Stimulated activated CD8-positive, alpha-beta memory T cell treated with anti-CD3 and anti-CD28 coated beads, Interleukin-12 subunit alpha, Interleukin-12 subunit beta, amount 100 ng/mL, for 24 hours (primary cell): ENCODE results near the gene KLF5.

ENCODE experiments used
- DNase-seq: peaks from one replicate; pipeline ENCODE4 v3.0.0-alpha.2; 2020; ENCODE audit errors: extremely low read depth

The KLF5 gene

DNA sequence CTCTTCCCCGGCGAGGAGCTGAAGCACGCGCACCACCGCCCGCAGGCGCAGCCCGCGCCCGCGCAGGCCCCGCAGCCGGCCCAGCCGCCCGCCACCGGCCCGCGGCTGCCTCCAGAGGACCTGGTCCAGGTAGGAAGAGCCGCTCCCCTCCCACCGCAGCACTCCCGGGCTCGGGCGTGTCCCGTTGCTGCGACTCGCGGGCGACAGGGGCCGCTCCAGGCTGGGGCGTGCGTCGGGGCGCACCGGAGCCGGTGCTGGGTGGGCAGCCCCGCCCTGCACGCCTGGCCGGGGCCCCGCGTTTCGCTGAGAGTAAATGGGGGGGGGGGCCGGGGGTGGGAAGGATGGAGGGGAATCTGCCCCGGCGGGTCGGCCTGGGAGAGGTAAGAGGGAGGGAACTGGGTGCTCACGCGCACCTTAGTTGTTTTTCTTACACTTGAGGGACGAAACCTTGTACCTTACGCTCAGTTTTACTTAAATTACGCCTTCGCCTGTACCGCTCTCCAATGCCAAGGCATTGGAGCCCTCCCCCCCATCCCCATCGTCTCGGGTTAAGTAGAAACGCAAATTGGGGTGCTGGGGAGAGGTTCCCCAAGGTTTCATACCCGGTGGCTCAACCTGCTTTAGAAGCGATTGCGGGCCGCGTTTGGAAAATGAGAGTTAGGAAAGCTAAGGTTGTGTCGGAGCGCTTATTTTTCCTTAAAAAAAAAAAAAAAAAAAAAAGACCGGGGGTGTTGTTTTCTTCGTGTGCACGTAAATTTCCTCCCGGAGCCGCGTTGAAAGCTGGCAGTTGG is 850 bp downstream of the KLF5 start:
- peak; percentile 7 for DNase-seq

DNA sequence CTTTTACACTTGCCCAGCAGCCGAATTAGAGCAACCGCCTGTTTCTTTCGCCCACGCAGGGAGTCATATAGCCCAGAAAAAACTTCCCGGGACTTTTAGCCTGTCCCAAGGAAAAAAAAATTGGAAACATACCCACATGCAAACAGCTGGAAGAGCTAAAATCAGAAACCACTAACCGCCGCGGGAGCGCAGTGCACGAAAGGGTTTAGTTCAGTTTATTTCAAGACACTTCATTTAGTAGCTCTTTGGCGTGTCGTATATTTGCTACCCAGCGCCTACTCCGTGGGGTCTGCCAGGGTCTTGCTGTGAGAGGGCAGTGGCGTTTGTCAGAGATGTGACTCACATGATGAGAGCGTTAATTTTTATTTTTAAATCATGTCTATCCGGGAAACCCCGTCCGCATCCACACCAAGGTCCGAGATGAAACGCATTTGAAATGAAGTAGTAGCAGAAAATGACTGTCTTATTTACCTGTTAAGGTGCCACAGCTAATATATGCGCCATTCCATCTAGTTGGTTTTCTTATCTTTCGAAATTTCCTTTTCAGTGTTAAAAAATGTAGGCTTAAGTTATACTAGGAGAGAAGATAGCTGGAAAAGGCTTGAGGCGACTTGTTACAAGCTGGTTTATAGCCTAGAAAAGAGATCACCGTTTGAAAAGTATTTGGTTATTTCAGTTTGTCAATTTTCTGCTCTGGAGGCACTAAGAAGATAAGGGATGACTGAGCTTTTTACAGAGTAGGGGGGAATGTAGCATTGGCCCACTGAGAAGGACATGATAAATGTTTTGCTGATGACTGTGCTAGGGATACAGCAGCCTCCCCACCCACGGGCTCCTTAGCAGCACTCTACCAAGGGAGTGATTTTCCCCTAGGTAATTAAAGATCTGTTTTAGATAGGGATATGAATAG is 1.7 kb downstream of the KLF5 start:
- no peak for DNase-seq

DNA sequence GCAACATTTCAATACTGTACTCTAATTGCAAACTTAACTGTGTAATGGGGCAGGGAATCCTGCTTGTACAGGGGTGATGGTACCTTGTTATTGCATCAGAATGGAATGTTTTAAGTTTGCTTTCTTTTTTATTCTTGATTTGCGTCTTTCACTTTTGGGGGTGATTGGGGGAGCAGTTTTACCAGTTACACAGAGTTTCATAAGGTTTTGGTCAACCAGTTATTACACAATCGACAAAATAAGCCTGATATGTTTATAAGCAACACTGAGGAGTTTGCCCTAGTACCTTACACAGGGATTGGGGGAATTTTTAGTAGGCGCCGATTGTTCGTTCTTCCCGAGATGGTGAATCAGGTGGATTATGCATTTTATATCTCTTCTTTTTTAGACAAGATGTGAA is 2.7 kb downstream of the KLF5 start:
- no peak for DNase-seq

DNA sequence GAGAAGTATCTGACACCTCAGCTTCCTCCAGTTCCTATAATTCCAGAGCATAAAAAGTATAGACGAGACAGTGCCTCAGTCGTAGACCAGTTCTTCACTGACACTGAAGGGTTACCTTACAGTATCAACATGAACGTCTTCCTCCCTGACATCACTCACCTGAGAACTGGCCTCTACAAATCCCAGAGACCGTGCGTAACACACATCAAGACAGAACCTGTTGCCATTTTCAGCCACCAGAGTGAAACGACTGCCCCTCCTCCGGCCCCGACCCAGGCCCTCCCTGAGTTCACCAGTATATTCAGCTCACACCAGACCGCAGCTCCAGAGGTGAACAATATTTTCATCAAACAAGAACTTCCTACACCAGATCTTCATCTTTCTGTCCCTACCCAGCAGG is 3.1 kb downstream of the KLF5 start:
- DNase-seq = no peak

DNA sequence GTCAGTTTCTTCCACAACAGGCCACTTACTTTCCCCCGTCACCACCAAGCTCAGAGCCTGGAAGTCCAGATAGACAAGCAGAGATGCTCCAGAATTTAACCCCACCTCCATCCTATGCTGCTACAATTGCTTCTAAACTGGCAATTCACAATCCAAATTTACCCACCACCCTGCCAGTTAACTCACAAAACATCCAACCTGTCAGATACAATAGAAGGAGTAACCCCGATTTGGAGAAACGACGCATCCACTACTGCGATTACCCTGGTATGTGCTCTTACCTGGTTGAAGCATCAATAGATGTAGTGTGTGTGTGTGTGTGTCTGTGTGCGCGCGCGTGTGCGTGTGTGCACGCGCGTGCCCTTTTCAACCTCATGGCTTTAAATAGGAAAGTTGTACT is 3.7 kb downstream of the KLF5 start:
- DNase-seq = no peak

DNA sequence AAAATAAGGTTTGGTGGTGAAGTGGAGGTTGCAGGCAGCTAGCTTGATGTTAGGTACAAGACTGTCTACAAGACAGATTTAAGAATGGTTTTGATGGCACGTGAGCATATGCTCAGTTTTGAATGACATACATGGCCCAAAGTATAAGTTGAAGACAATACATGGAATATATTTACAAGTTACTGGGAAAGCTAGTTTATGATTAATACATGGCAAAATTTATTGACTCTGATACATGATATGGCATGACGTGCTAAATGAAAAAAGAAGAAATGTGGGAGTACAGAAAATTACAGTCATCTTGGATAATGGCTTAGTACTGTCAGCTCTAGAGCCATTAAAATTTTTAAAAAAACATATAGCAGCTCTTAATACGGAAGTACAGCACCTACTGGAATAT is 4.4 kb downstream of the KLF5 start:
- DNase-seq = no peak

DNA sequence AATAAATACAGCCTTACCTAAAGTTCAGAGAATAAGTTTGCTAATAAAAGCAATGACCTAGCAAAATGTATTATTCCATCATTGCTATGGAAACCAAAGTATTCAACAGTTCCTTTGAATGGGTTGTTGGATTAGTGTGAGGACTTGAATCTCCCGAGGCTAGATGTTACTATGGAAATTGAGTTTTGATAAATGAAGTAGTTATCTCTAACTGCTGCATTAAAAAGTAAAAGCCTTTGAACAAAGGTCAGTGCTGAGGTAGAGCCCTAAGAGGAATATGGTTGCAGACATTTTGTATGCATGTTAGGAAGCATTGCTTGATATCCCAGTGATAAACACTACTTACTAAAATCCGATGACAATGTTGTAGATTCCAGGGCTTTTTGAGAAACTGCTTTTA is 6.2 kb downstream of the KLF5 start:
- DNase-seq = no peak

DNA sequence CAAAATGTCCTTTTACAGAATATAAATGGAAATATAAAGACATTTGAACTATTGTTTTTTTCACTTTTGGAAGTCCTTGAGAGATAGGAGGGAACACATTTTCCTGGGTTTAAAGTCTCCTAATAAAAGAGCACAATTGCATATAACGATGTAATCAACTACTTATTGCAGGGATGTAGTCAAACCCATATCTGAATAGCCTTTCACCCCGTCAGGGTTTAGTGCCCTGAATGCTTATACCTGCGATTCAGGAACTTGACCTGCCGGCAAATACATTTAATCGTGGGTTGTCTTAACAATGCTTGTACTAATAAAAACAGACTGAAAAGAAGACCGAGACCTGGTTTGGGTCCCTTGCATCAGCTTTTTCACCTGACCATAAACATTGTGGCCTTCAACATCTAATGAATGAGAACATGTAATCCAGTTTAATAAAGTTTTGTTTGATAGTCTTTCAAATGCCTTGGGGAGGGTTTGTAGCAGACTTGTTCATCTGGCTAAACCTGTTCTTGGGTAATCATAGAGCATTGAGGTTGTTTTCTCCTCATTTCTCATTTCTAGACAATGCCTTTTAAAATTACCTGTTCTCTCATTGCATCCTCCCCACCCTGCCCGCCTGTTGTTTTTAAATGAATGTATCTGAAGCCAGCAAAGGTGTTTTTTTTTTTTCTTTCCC is 7.0 kb downstream of the KLF5 start:
- DNase-seq = no peak

DNA sequence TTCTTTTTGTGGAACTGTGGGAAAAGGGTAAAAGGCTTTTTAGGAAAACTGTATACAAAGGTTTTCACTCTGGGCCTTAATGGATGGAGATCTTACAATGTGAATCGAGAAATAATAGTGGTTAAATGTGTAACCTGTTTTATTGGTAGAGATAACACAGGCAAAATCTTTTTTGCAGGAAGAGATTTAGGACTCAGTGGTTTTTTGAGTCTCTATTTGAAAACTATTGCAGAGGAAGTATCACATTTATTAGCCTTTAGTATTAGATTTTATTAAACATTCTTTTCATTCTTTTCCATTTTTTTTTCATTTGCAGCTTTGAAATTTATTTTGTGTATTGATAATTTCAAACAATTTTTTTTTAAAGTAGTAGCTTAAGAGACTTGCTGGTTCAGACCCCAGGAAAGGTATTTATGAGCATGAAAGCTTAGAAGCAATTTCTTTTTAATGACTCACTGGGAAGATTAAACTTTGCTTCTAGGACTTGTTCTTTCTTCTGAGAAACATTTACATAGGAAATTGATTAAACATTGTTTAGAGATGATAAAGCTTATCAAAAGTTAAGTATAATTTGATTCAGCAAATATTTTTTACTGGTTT is 10.5 kb downstream of the KLF5 start:
- no peak for DNase-seq

DNA sequence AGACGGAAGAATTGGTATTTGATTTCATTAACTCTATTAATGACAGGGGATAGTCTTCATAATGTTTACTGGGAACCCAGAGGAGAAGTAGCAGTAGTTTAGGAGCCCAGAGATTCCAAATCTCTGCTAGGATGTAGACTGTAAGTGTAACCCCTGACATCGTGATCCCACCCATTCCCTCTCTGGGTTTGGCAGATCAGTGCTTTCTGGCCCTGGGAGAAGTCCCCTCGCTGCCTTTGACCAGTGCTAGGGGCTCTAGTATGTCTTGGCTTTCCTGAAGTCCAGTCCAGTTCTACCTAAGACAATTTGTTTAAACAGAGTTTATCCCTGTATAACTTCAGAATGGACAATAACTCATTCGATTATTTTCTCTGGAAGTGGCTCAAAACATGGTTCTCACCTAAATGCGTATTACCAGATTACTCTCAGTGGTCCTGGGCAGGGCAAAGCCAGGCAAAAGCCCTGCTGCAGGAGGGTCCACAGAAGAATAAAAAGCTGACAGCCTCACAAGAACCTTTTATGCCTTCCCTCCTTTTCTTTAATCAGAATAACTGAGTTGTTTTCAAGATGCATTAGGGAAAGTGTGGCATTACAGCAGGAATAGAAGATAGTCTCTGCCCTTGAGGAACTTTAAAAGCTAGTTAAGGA is 11.8 kb downstream of the KLF5 start:
- no peak for DNase-seq

DNA sequence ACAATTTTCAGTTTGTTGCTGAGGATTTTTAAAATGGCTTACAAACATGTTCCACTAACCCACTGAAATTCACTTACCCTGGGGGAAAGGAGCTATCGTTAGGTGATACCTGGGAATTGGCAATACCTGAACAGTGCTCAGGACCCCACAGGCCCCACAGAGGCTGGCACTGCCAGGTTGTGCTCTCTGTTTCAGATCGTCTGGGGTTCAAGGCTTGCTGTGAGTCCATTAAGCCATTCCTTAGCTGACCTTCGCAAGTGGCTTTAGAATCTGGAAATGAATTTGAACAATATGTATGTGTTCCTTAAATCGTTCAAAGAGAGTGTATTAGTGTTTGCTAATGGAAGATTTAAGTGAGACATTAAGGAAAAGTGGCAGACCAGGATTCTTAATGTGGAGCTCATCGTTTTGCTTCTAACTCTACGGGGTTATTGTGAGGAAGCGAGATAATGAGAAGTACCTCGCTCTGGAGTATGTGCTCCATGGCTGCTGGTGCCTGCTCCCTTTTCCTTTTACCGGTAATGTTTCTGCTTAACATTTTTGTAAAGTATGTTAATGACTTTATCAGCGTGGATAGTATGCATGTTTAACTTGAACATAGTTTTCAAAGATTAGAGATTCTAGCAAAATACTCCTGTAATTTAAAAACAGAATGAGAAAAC is 13.6 kb downstream of the KLF5 start:
- DNase-seq = no peak

DNA sequence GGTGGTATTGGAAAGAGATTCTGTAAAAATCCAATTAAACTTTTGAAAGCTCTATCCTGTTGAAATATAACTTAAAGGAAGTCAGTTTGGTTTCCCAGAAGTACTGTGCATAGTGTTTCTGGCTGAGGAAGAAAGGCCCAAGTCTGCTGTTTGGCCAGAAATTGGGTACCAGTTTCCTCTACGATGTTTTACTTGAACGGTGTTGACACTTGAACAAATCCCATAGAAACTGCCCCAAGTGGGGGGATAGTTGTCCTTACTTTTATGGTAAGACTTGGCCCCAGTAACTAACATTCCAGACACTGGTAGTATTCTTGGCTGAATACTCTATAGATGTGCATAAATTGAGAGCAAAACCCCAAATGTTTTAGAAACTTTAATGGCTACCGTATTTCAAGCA is 14.2 kb downstream of the KLF5 start:
- no peak for DNase-seq

DNA sequence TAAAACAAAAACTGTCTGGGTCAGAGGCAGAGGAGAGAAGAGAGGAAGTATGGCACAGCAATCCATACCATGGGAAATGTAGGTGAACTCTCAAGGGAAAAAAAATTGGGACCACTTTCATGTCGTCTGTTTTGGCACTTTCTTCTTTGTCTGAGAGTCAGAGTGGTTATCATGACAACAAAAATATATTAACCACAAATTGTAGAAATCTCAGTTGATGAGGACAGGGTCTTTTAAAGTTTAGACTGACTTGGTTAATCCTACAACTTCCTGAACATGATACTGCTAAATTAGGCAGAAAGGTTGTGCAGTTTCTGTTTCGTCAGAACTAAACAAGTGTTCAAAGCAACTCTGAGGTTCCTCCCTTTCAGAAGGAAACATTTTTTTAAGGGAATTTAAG is 15.2 kb downstream of the KLF5 start:
- DNase-seq = no peak

DNA sequence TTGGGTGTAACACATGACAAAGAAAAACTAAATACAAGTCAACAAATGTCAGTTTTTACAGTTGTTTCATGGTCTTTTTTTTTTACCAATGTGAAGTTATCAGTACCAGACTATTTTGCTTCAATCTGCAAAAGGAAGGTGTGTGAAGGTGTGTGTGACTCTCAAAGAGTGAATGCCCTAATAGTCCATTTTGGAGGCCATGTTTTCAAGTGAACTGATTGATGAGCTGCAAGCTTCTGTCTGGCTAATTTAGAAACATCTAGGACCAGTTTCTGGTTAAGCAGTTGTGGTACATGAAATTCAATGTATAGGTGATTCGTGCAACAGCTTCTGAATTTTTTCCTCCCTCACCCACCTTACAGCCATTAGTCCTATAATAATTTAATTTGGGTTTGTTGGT is 16.1 kb downstream of the KLF5 start:
- no peak for DNase-seq

DNA sequence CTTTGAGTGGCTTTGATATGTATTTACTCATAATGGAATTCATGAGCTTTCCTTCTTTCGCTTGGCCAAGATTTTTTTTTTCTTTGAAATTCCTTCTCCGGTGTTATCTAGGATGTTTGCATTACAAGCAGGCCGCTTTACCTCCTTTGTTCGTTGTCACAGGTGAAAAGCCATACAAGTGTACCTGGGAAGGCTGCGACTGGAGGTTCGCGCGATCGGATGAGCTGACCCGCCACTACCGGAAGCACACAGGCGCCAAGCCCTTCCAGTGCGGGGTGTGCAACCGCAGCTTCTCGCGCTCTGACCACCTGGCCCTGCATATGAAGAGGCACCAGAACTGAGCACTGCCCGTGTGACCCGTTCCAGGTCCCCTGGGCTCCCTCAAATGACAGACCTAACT is 16.7 kb downstream of the KLF5 start:
- DNase-seq = no peak

DNA sequence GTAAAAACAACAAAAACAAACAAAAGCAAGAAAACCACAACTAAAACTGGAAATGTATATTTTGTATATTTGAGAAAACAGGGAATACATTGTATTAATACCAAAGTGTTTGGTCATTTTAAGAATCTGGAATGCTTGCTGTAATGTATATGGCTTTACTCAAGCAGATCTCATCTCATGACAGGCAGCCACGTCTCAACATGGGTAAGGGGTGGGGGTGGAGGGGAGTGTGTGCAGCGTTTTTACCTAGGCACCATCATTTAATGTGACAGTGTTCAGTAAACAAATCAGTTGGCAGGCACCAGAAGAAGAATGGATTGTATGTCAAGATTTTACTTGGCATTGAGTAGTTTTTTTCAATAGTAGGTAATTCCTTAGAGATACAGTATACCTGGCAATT is 17.1 kb downstream of the KLF5 start:
- no peak for DNase-seq

DNA sequence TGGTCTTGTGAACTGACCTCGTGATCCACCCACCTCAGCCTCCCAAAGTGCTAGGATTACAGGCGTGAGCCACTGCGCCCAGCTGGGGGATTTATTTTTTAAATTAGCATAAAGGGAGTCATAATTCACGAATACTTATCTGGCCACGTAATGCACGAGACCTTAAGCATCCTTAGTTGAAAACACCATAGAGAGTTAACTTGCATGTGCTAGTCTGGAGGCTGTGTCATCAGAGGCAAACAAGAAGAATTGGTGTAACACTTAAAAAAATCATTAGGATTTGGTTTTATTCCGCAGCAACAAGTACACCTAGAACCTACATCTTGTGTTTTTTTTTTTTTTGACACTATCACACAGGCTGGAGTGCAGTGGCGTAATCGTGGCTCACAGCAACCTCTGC is 19.1 kb downstream of the KLF5 start:
- DNase-seq = no peak

DNA sequence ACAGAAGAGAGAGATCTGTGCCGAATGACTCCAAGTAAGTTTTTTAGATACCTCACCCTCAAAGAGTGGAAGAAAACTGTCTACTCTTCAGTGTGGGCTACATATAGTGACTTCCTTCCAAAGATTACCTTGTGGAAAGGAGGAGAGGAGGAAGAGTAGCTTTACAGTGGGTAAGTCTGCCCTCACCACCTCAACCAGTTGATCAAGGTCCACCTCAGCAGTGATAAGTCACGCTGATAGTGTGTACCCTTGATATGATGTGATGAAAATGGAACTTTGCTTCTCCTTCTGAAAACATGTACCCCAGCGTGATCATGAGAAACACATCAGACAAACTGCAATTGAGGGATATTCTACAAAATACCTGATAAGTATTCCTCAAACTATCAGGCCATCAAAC is 20.6 kb downstream of the KLF5 start:
- no peak for DNase-seq

DNA sequence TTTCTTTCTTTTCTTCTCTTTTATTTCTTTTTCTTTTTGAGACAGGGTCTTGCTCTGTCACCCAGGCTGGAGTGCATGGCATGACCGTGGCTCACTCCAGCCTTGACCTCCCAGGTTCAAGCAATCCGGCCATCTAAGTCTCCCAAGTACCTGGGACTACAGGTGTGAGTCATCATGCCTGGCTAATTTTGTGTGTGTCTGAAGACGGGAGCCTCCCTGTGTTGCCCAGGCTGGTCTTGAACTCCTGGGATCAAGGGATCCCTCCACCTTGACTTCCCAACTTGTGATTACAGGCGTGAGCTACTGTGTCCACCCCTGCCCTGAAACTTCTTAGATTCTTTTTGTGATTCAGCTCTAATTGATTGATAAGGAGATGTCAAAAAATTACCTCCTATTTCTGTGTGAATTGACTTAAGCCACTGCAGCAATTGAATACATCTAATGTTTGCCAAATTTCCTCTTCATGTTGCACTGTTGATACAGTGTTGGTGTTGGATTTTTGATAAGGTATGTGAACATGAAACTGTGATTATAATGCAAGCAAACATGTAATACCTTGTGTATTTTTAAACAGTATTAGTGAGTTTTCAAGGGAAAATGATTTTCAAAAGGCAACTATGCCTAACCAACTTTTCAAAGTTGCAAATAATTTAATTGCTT is 22.6 kb downstream of the KLF5 start:
- no peak for DNase-seq

DNA sequence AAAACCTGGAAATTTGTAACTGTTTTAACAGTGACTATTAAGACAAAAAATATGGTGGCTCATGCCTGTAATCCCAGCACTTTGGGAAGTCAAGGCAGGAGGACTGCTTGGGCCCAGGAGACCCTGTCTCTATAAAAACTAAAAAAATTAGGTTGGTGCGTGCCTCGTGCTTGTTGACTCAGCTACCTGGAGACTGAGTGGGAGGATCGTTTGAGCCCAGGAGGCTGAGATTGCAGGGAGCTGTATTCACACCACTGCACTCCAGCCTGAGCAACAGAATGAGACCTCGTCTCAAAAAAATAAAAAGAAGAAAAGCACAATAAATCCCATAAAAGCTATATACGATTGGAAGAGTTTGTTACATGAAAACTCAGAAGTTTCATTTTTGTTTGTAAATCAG is 23.7 kb downstream of the KLF5 start:
- no peak for DNase-seq

DNA sequence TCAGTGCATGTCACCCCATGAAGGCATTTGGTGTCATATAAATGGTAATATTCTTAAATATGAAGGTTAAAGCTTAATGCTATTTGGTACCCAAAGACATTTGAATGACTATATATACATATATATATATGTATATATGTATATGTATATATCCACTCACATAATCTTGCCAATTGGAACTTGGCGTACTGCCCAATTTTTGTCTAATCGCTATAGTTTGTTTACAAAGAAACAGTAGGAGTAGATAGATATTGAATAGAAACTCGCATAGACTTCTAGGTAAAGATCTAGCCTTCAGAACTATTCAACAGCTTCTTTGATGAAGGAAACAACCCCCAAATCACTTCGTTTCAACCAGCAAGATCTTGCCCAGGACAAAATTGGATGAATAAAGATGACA is 24.1 kb downstream of the KLF5 start:
- no peak for DNase-seq
